H1 (cell line): Measurements from ENCODE around the gene ADPRH. TPM values are rescaled to one million over a fixed set of nuclear protein-coding genes. Genes with fewer than 3 reads are reported as not detected.

Experiments used
- CTCF ChIA-PET: fragments of 300-600 bp; sonication (Branson Sonifier 250); formaldehyde crosslinking; loops from one replicate; lab custom pipeline; 2021; ENCODE audit not compliant: partially characterized antibody; lab: Charles Lee
- POLR2A ChIA-PET: fragments of 300-600 bp; sonication (Branson Sonifier 250); formaldehyde crosslinking; loops from one replicate; lab custom pipeline; 2021; ENCODE audit warnings: inconsistent platforms; ENCODE audit not compliant: partially characterized antibody; lab: Charles Lee
- DNase-seq, 2 experiments: peaks; one replicate each; pipeline versions ENCODE4 v3.0.0 to v3.0.0-alpha.2; 2010 to 2022; ENCODE audit warnings: low spot score in 2 of 2, low read depth in 1 of 2, mixed read lengths in 1 of 2
- FAIRE-seq: peaks from 2 replicates; lab custom pipeline; 2011; peaks lifted over from hg19 to GRCh38; lab: Jason Lieb, UNC
- H2AFZ ChIP-seq: 2 replicates; pipeline ENCODE4 v1.8.1; 2012; ENCODE audit warnings: low read length, inconsistent platforms
- H2AK5ac ChIP-seq: 2 replicates; pipeline ENCODE4 v1.6.1; 2013; ENCODE audit warnings: low read depth, low read length
- H2BK120ac ChIP-seq: replicated peaks from 2 replicates; pipeline ENCODE3; 2013; ENCODE audit warnings: low read depth, low read length, inconsistent platforms
- H2BK12ac ChIP-seq: 2 replicates; pipeline ENCODE4 v1.6.1; 2013; ENCODE audit warnings: low read depth, low read length
- H2BK15ac ChIP-seq: 2 replicates; pipeline ENCODE4 v1.6.1; 2013; ENCODE audit warnings: low read length
- H2BK20ac ChIP-seq: 2 replicates; pipeline ENCODE4 v1.6.1; 2013; ENCODE audit warnings: low read length
- H2BK5ac ChIP-seq: 2 replicates; pipeline ENCODE4 v1.6.1; 2013; ENCODE audit warnings: low read depth, low read length
- H3K14ac ChIP-seq: 2 replicates; pipeline ENCODE4 v1.6.1; 2013; ENCODE audit warnings: inconsistent platforms; ENCODE audit not compliant: insufficient read length
- H3K18ac ChIP-seq: 2 replicates; pipeline ENCODE4 v1.6.1; 2013; ENCODE audit warnings: low read length; ENCODE audit errors: extremely low read depth
- H3K23ac ChIP-seq: 2 replicates; pipeline ENCODE4 v1.6.1; 2013; ENCODE audit warnings: inconsistent platforms; ENCODE audit not compliant: insufficient read length
- H3K23me2 ChIP-seq: 2 replicates; pipeline ENCODE4 v1.6.1; 2013; ENCODE audit warnings: low read depth, low read length
- H3K27ac ChIP-seq: 2 replicates; pipeline ENCODE4 v1.6.1; 2011; ENCODE audit warnings: low read depth, low read length, inconsistent platforms
- H3K27me3 ChIP-seq, 4 experiments: replicated peaks in 1 of 4; 1 replicate in 1 of 4; 2 replicates in 3 of 4; pipeline versions ENCODE4 v1.6.1 to v1.8.1; 2011 to 2013; ENCODE audit warnings: low read length in 3 of 4, mild to moderate bottlenecking in 3 of 4, inconsistent platforms in 2 of 4, mixed read lengths in 2 of 4, moderate library complexity in 1 of 4; ENCODE audit not compliant: control insufficient read depth in 3 of 4, insufficient read depth in 3 of 4; ENCODE audit errors: extremely low read depth in 1 of 4
- H3K36me3 ChIP-seq, 4 experiments: 2 replicates each; pipeline versions ENCODE4 v1.6.1 to v1.8.1; 2011 to 2013; ENCODE audit warnings: mild to moderate bottlenecking in 4 of 4, low read length in 3 of 4, moderate library complexity in 2 of 4, control low read depth in 1 of 4, inconsistent platforms in 1 of 4; ENCODE audit not compliant: insufficient read depth in 4 of 4, control insufficient read depth in 2 of 4
- H3K4ac ChIP-seq: replicated peaks from 2 replicates; pipeline ENCODE3; 2013; ENCODE audit warnings: low read length, low read depth, mixed read lengths, inconsistent platforms; ENCODE audit not compliant: insufficient read length
- H3K4me1 ChIP-seq, 4 experiments: replicated peaks in 1 of 4; 1 replicate in 1 of 4; 2 replicates in 3 of 4; pipeline versions ENCODE4 v1.6.1 to v1.8.1; 2011 to 2013; ENCODE audit warnings: low read length in 3 of 4, inconsistent platforms in 2 of 4, mixed read lengths in 1 of 4; ENCODE audit not compliant: insufficient read depth in 4 of 4, control insufficient read depth in 3 of 4
- H3K4me2 ChIP-seq, 2 experiments: 2 replicates each; pipeline versions ENCODE4 v1.6.1 to v1.8.1; 2011 to 2013; ENCODE audit warnings: low read depth in 2 of 2, low read length in 2 of 2, control low read depth in 1 of 2, inconsistent platforms in 1 of 2, mild to moderate bottlenecking in 1 of 2; ENCODE audit not compliant: insufficient read depth in 1 of 2
- H3K4me3 ChIP-seq, 4 experiments: fragments of 200-600, 300-600 bp in 1 of 4; sonication (generic), shearing (Covaris generic), sonication (Bioruptor Twin) in 1 of 4; 2 replicates each; pipeline versions ENCODE4 v1.5.1 to v1.8.1; 2011 to 2016; ENCODE audit warnings: low read length in 4 of 4, low read depth in 3 of 4, control low read depth in 2 of 4, inconsistent platforms in 2 of 4, mild to moderate bottlenecking in 2 of 4, mixed read lengths in 1 of 4, moderate library complexity in 1 of 4; ENCODE audit not compliant: insufficient read depth in 2 of 4; ENCODE audit errors: extremely low read depth in 1 of 4
- H3K56ac ChIP-seq: replicated peaks from 2 replicates; pipeline ENCODE3; 2013; ENCODE audit warnings: low read depth, mild to moderate bottlenecking, mixed read lengths, low read length, inconsistent platforms; ENCODE audit not compliant: insufficient read length
- H3K79me1 ChIP-seq: 2 replicates; pipeline ENCODE4 v1.6.1; 2013; ENCODE audit warnings: low read depth, low read length, control low read depth
- H3K79me2 ChIP-seq, 2 experiments: 2 replicates each; pipeline versions ENCODE4 v1.6.1 to v1.8.1; 2012 to 2013; ENCODE audit warnings: low read length in 2 of 2, mild to moderate bottlenecking in 2 of 2, inconsistent platforms in 1 of 2; ENCODE audit not compliant: insufficient read depth in 2 of 2, control insufficient read depth in 1 of 2
- H3K9ac ChIP-seq, 4 experiments: replicated peaks in 1 of 4; 1 replicate in 1 of 4; 2 replicates in 3 of 4; pipeline versions ENCODE4 v1.6.1 to v1.8.1; 2011 to 2013; ENCODE audit warnings: low read depth in 3 of 4, low read length in 3 of 4, control low read depth in 2 of 4, mild to moderate bottlenecking in 2 of 4, moderate library complexity in 2 of 4, inconsistent platforms in 1 of 4; ENCODE audit errors: extremely low read depth in 1 of 4
- H3K9me3 ChIP-seq, 2 experiments: 2 replicates each; pipeline versions ENCODE4 v1.6.1 to v1.8.1; 2012 to 2013; ENCODE audit warnings: mild to moderate bottlenecking in 2 of 2, moderate library complexity in 2 of 2, control low read depth in 1 of 2, inconsistent platforms in 1 of 2, low read depth in 1 of 2, low read length in 1 of 2, mixed read lengths in 1 of 2; ENCODE audit not compliant: insufficient read depth in 2 of 2
- H4K20me1 ChIP-seq, 2 experiments: replicated peaks in 1 of 2; 2 replicates each; pipeline versions ENCODE3 to v1.8.1; 2011 to 2013; ENCODE audit warnings: inconsistent platforms in 2 of 2, low read length in 2 of 2, mild to moderate bottlenecking in 1 of 2; ENCODE audit not compliant: insufficient read depth in 2 of 2, control insufficient read depth in 1 of 2
- H4K5ac ChIP-seq: 2 replicates; pipeline ENCODE4 v1.6.1; 2013; ENCODE audit warnings: low read length, low read depth, mixed read lengths, inconsistent platforms; ENCODE audit not compliant: insufficient read length
- H4K8ac ChIP-seq: 2 replicates; pipeline ENCODE4 v1.8.0; 2013; ENCODE audit warnings: mild to moderate bottlenecking, moderate library complexity, low read length, inconsistent platforms; ENCODE audit not compliant: insufficient read depth; ENCODE audit errors: extremely low read depth
- H4K91ac ChIP-seq: replicated peaks from 2 replicates; pipeline ENCODE3; 2013; ENCODE audit warnings: low read length, mixed read lengths, inconsistent platforms; ENCODE audit not compliant: insufficient read length
- RNF2 ChIP-seq: fragments of 200-900, 300-1000 bp; sonication (generic); IDR thresholded peaks from 2 replicates; pipeline ENCODE4 v1.7.1; 2016; ENCODE audit warnings: borderline replicate concordance, low read depth, mild to moderate bottlenecking, antibody characterized with exemption, low read length; ENCODE audit not compliant: poor library complexity, severe bottlenecking; ENCODE audit errors: missing control alignments
- WGBS, 2 experiments: shearing (Covaris generic) in 1 of 2; methylation state at CpG; one replicate each; pipeline versions ENCODE4 v1.1.6 to v1.1.7; 2013 to 2015; ENCODE audit warnings: low lambda C conversion rate in 2 of 2, mixed read lengths in 2 of 2, inconsistent platforms in 1 of 2, low coverage in 1 of 2, missing lambda C conversion rate in 1 of 2; ENCODE audit not compliant: insufficient replicate concordance in 2 of 2, insufficient coverage in 1 of 2, insufficient read length in 1 of 2; ENCODE audit errors: extremely low coverage in 1 of 2, missing lambda C conversion rate in 1 of 2; 5-methylcytosine and 5-hydroxymethylcytosine counted together
- polyA plus RNA-seq, 7 experiments: library from polyadenylated mRNA; depleted of rRNA in 3 of 7; stranded (reverse) in 5 of 7; unstranded in 2 of 7; fragments of >200 nt in 5 of 7; fragments of 200-250 nt in 2 of 7; gene quantifications; 1 replicate in 5 of 7; 2 replicates in 1 of 7; 4 replicates in 1 of 7; pipeline versions ENCODE4 v1.2.1 to v1.2.3, GENCODE V29; 2011 to 2013; ENCODE audit warnings: missing spikeins in 2 of 7, mixed read lengths in 2 of 7
- total RNA-seq: library from RNA; stranded (reverse); fragmentation: NEBNext Ultra II Directional; extraction: Animal tissue kit (Norgen Biotek cat#: 25700); gene quantifications from 2 replicates; pipeline ENCODE4 v1.2.1, GENCODE V29; 2021

Gene ADPRH
- total and polyA plus RNA-seq, 2 of the 8 experiments (the other 6 are each of a cell fraction or from before 2014, with no cell fraction given), result 2.6 to 4.2 TPM

DNA sequence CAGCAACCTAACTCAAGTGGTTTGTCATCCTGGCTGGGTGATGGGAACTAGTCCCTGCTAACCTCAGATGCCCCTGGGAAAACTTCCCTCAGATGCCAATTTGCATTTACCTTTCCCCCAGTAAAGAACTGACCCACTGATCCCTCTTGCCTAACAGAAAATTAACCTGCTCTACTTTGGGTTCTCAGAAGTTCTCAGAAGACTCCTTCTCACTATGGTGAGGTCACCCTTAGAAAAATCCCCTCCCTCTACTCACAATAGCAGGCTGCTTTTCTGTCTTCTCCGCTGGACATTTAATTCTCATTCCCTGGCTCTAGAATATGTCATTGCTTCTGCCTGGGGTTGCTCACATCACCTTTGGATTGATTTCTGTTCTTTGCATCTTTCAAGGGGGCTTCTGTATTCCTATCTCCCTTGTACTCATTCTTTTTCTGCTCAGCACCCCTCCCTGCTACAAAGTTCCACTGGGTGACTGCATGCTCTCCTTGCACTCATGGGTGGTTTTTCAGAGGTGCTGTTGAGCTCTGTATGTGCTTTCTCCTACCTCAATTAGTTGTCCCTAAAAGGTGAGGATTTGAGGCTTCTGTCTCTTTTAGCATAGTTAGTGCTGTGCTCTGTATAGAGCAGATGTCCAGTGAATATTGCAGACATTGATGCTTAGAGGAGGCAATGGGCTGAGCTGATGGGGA is 19.3 kb downstream of the ADPRH start:
- Histone ChIP-seq H3K9ac (no peak overlapping the region), H3K23ac (no peak overlapping the region), H3K9me3 (no peaks in the 10 kb centered on the region), H2BK5ac (no peak overlapping the region), H3K36me3 (no peaks in the 10 kb centered on the region), H2BK12ac (no peak overlapping the region), H3K79me1 (no peaks in the 10 kb centered on the region), H3K79me2 (no peaks in the 10 kb centered on the region), H3K23me2 (no peaks in the 10 kb centered on the region; the same call in 1 of the 2 replicates), H3K4ac (no peak overlapping the region), H2BK15ac (no peak overlapping the region), H3K4me2 (no peak overlapping the region), H2BK20ac (no peak overlapping the region), H4K91ac (no peak overlapping the region), H3K27me3 (no peaks in the 10 kb centered on the region), H3K14ac (no peak overlapping the region), H3K27ac (no peak overlapping the region), H3K18ac (no peak overlapping the region), H3K4me3 (no peak overlapping the region), H3K4me1 (peaks cover 0 to 3% (median 0%) of the 10 kb centered on the region in 4 experiments; a peak in 3 of 7 replicates), H2AFZ (no peak overlapping the region), H4K8ac (no peak overlapping the region), H2BK120ac (no peak overlapping the region), H4K20me1 (no peaks in the 10 kb centered on the region), H3K56ac (no peak overlapping the region), H2AK5ac (no peak overlapping the region), H4K5ac (no peak overlapping the region)
- no peak for FAIRE-seq
- POLR2A ChIA-PET, result interaction anchor here (1.2 to 1.7 kb wide), 4 partner anchors 10 to 250 kb away, joined by 3 to 4 read pairs (median 4); no protein-coding TSS in a partner anchor
- WGBS, 2 experiments, result 100% methylated on average over 1 of the region's 1 CpG; no CpG with 5 or more reads in 1 of the 2 experiments
- CTCF ChIA-PET, result interaction anchor here (1.2 to 4.9 kb wide), 7 partner anchors 10 to 818 kb away, joined by 3 to 32 read pairs (median 17); no protein-coding TSS in a partner anchor
- DNase-seq, result no peak
- no peak for TF ChIP-seq RNF2
